GM12801 (cell line): ENCODE results near the gene SETBP1.

Experiments used
- TF ChIP-seq, protein P1 (sequence below): IDR thresholded peaks from one replicate; pipeline ENCODE4 v1.5.1; 2011; ENCODE audit warnings: control low read depth; ENCODE audit not compliant: insufficient read length; ENCODE audit errors: extremely low read depth

Gene SETBP1

GRCh38 chr18:44766450-44766849 lies 85.8 kb downstream of the SETBP1 start:
- TF ChIP-seq, protein P1, sequence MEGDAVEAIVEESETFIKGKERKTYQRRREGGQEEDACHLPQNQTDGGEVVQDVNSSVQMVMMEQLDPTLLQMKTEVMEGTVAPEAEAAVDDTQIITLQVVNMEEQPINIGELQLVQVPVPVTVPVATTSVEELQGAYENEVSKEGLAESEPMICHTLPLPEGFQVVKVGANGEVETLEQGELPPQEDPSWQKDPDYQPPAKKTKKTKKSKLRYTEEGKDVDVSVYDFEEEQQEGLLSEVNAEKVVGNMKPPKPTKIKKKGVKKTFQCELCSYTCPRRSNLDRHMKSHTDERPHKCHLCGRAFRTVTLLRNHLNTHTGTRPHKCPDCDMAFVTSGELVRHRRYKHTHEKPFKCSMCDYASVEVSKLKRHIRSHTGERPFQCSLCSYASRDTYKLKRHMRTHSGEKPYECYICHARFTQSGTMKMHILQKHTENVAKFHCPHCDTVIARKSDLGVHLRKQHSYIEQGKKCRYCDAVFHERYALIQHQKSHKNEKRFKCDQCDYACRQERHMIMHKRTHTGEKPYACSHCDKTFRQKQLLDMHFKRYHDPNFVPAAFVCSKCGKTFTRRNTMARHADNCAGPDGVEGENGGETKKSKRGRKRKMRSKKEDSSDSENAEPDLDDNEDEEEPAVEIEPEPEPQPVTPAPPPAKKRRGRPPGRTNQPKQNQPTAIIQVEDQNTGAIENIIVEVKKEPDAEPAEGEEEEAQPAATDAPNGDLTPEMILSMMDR, result no peak

DNA sequence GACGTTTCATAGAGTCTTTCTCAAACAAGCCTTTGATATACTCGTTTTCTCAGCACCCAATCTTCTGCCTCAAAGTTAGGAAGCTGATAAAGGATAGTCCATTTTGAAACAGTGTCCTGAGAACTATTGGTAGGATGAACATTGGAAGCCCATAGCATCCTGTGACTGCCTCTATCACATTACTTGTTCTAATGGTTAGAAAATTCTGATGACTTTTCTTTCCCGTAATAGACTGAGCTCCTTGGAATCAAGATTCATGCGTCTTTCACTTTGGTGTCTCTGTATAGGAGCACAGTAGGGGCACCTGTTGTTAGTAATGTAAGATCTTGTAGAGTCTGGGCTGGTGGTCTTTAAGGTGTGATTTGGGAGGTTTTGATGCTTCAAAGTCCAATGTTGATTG lies 87.1 kb downstream of the SETBP1 start:
- TF ChIP-seq, protein P1, result no peak

DNA sequence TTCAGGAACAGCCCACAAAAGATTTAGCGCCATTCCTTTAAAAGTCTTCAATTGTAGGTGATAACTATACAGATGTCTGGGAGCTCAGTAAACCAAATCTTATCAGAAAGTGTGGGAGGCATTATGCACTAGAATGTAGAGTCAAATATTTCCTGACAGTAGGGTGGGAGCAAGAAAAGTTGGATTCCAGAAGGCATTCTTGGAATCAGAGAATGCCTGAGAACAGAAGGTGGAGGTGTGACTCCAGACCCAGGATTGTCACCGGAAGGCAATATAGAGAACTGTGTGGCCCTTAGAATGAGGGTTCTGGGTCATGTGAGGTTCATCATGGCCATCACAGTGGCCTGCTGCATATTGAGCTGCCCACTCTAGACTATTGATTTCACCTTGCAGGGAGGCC lies 90.0 kb downstream of the SETBP1 start:
- TF ChIP-seq, protein P1, result no peak

DNA sequence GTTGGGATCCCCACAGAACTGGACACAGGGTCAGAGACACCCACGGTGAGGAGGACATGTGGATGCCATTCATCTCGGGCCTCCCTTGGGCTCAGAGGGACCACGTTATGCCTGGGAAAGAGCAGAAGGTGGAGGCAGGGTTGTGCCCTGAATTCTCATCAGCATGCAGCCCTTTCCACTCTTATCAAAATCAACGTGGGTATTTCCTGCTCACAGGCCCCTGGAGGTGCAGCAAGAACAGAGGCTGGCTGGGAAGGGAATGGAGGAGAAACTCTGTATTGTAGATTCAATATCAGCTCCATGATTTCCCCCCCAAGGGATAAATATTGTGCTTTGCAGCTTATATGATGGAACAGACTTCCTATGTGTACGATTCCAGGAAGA lies 90.9 kb downstream of the SETBP1 start:
- TF ChIP-seq, protein P1, result no peak

GRCh38 chr18:44771956-44772917 lies 91.5 kb downstream of the SETBP1 start:
- TF ChIP-seq, protein P1, result no peak

DNA sequence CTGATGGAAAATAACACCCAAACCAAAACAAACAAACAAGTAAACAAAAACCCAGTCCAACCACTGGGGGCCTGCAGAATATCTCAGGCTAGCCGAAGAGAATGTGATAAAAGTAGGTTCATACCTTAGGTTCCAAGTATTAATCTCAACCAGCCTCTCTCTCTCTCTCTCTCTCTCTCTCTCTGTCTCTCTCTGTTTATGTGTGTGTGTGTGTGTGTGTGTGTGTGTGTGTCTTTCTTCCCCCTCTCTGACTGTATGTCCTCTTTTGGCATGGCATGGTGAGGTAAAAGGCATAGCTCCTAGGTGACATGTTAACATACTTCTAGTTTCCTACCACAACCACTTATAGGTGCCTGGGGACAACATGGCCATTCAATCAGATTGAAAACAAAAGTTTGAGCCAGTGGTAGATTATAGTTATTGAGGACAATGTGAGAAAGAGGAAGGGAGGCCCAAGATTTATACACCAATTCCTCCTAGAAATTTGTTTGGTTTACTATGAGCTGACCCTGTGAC lies 93.0 kb downstream of the SETBP1 start:
- TF ChIP-seq, protein P1, result no peak

GRCh38 chr18:44774191-44774590 lies 93.5 kb downstream of the SETBP1 start:
- TF ChIP-seq, protein P1, result no peak
